H1 (cell line): ENCODE data around the gene EVPLL. TPM values are rescaled to one million over a fixed set of nuclear protein-coding genes. Genes with fewer than 3 reads are reported as not detected.

Experiments
- CTCF ChIA-PET: fragments of 300-600 bp; sonication (Branson Sonifier 250); formaldehyde crosslinking; loops from one replicate; lab custom pipeline; 2021; ENCODE audit not compliant: partially characterized antibody; lab: Charles Lee
- POLR2A ChIA-PET: fragments of 300-600 bp; sonication (Branson Sonifier 250); formaldehyde crosslinking; loops from one replicate; lab custom pipeline; 2021; ENCODE audit warnings: inconsistent platforms; ENCODE audit not compliant: partially characterized antibody; lab: Charles Lee
- DNase-seq, 2 experiments: peaks; one replicate each; pipeline versions ENCODE4 v3.0.0 to v3.0.0-alpha.2; 2010 to 2022; ENCODE audit warnings: low spot score in 2 of 2, low read depth in 1 of 2, mixed read lengths in 1 of 2
- FAIRE-seq: peaks from 2 replicates; lab custom pipeline; 2011; peaks lifted over from hg19 to GRCh38; lab: Jason Lieb, UNC
- H2AFZ ChIP-seq: 2 replicates; pipeline ENCODE4 v1.8.1; 2012; ENCODE audit warnings: low read length, inconsistent platforms
- H2AK5ac ChIP-seq: 2 replicates; pipeline ENCODE4 v1.6.1; 2013; ENCODE audit warnings: low read depth, low read length
- H2BK120ac ChIP-seq: replicated peaks from 2 replicates; pipeline ENCODE3; 2013; ENCODE audit warnings: low read depth, low read length, inconsistent platforms
- H2BK12ac ChIP-seq: 2 replicates; pipeline ENCODE4 v1.6.1; 2013; ENCODE audit warnings: low read depth, low read length
- H2BK15ac ChIP-seq: 2 replicates; pipeline ENCODE4 v1.6.1; 2013; ENCODE audit warnings: low read length
- H2BK20ac ChIP-seq: 2 replicates; pipeline ENCODE4 v1.6.1; 2013; ENCODE audit warnings: low read length
- H2BK5ac ChIP-seq: 2 replicates; pipeline ENCODE4 v1.6.1; 2013; ENCODE audit warnings: low read depth, low read length
- H3K14ac ChIP-seq: 2 replicates; pipeline ENCODE4 v1.6.1; 2013; ENCODE audit warnings: inconsistent platforms; ENCODE audit not compliant: insufficient read length
- H3K18ac ChIP-seq: 2 replicates; pipeline ENCODE4 v1.6.1; 2013; ENCODE audit warnings: low read length; ENCODE audit errors: extremely low read depth
- H3K23ac ChIP-seq: 2 replicates; pipeline ENCODE4 v1.6.1; 2013; ENCODE audit warnings: inconsistent platforms; ENCODE audit not compliant: insufficient read length
- H3K23me2 ChIP-seq: 2 replicates; pipeline ENCODE4 v1.6.1; 2013; ENCODE audit warnings: low read depth, low read length
- H3K27ac ChIP-seq: 2 replicates; pipeline ENCODE4 v1.6.1; 2011; ENCODE audit warnings: low read depth, low read length, inconsistent platforms
- H3K27me3 ChIP-seq, 4 experiments: replicated peaks in 1 of 4; 1 replicate in 1 of 4; 2 replicates in 3 of 4; pipeline versions ENCODE4 v1.6.1 to v1.8.1; 2011 to 2013; ENCODE audit warnings: low read length in 3 of 4, mild to moderate bottlenecking in 3 of 4, inconsistent platforms in 2 of 4, mixed read lengths in 2 of 4, moderate library complexity in 1 of 4; ENCODE audit not compliant: control insufficient read depth in 3 of 4, insufficient read depth in 3 of 4; ENCODE audit errors: extremely low read depth in 1 of 4
- H3K36me3 ChIP-seq, 4 experiments: 2 replicates each; pipeline versions ENCODE4 v1.6.1 to v1.8.1; 2011 to 2013; ENCODE audit warnings: mild to moderate bottlenecking in 4 of 4, low read length in 3 of 4, moderate library complexity in 2 of 4, control low read depth in 1 of 4, inconsistent platforms in 1 of 4; ENCODE audit not compliant: insufficient read depth in 4 of 4, control insufficient read depth in 2 of 4
- H3K4ac ChIP-seq: replicated peaks from 2 replicates; pipeline ENCODE3; 2013; ENCODE audit warnings: low read length, low read depth, mixed read lengths, inconsistent platforms; ENCODE audit not compliant: insufficient read length
- H3K4me1 ChIP-seq, 4 experiments: replicated peaks in 1 of 4; 1 replicate in 1 of 4; 2 replicates in 3 of 4; pipeline versions ENCODE4 v1.6.1 to v1.8.1; 2011 to 2013; ENCODE audit warnings: low read length in 3 of 4, inconsistent platforms in 2 of 4, mixed read lengths in 1 of 4; ENCODE audit not compliant: insufficient read depth in 4 of 4, control insufficient read depth in 3 of 4
- H3K4me2 ChIP-seq, 2 experiments: 2 replicates each; pipeline versions ENCODE4 v1.6.1 to v1.8.1; 2011 to 2013; ENCODE audit warnings: low read depth in 2 of 2, low read length in 2 of 2, control low read depth in 1 of 2, inconsistent platforms in 1 of 2, mild to moderate bottlenecking in 1 of 2; ENCODE audit not compliant: insufficient read depth in 1 of 2
- H3K4me3 ChIP-seq, 4 experiments: fragments of 200-600, 300-600 bp in 1 of 4; sonication (generic), shearing (Covaris generic), sonication (Bioruptor Twin) in 1 of 4; 2 replicates each; pipeline versions ENCODE4 v1.5.1 to v1.8.1; 2011 to 2016; ENCODE audit warnings: low read length in 4 of 4, low read depth in 3 of 4, control low read depth in 2 of 4, inconsistent platforms in 2 of 4, mild to moderate bottlenecking in 2 of 4, mixed read lengths in 1 of 4, moderate library complexity in 1 of 4; ENCODE audit not compliant: insufficient read depth in 2 of 4; ENCODE audit errors: extremely low read depth in 1 of 4
- H3K56ac ChIP-seq: replicated peaks from 2 replicates; pipeline ENCODE3; 2013; ENCODE audit warnings: low read depth, mild to moderate bottlenecking, mixed read lengths, low read length, inconsistent platforms; ENCODE audit not compliant: insufficient read length
- H3K79me1 ChIP-seq: 2 replicates; pipeline ENCODE4 v1.6.1; 2013; ENCODE audit warnings: low read depth, low read length, control low read depth
- H3K79me2 ChIP-seq, 2 experiments: 2 replicates each; pipeline versions ENCODE4 v1.6.1 to v1.8.1; 2012 to 2013; ENCODE audit warnings: low read length in 2 of 2, mild to moderate bottlenecking in 2 of 2, inconsistent platforms in 1 of 2; ENCODE audit not compliant: insufficient read depth in 2 of 2, control insufficient read depth in 1 of 2
- H3K9ac ChIP-seq, 4 experiments: replicated peaks in 1 of 4; 1 replicate in 1 of 4; 2 replicates in 3 of 4; pipeline versions ENCODE4 v1.6.1 to v1.8.1; 2011 to 2013; ENCODE audit warnings: low read depth in 3 of 4, low read length in 3 of 4, control low read depth in 2 of 4, mild to moderate bottlenecking in 2 of 4, moderate library complexity in 2 of 4, inconsistent platforms in 1 of 4; ENCODE audit errors: extremely low read depth in 1 of 4
- H3K9me3 ChIP-seq, 2 experiments: 2 replicates each; pipeline versions ENCODE4 v1.6.1 to v1.8.1; 2012 to 2013; ENCODE audit warnings: mild to moderate bottlenecking in 2 of 2, moderate library complexity in 2 of 2, control low read depth in 1 of 2, inconsistent platforms in 1 of 2, low read depth in 1 of 2, low read length in 1 of 2, mixed read lengths in 1 of 2; ENCODE audit not compliant: insufficient read depth in 2 of 2
- H4K20me1 ChIP-seq, 2 experiments: replicated peaks in 1 of 2; 2 replicates each; pipeline versions ENCODE3 to v1.8.1; 2011 to 2013; ENCODE audit warnings: inconsistent platforms in 2 of 2, low read length in 2 of 2, mild to moderate bottlenecking in 1 of 2; ENCODE audit not compliant: insufficient read depth in 2 of 2, control insufficient read depth in 1 of 2
- H4K5ac ChIP-seq: 2 replicates; pipeline ENCODE4 v1.6.1; 2013; ENCODE audit warnings: low read length, low read depth, mixed read lengths, inconsistent platforms; ENCODE audit not compliant: insufficient read length
- H4K8ac ChIP-seq: 2 replicates; pipeline ENCODE4 v1.8.0; 2013; ENCODE audit warnings: mild to moderate bottlenecking, moderate library complexity, low read length, inconsistent platforms; ENCODE audit not compliant: insufficient read depth; ENCODE audit errors: extremely low read depth
- H4K91ac ChIP-seq: replicated peaks from 2 replicates; pipeline ENCODE3; 2013; ENCODE audit warnings: low read length, mixed read lengths, inconsistent platforms; ENCODE audit not compliant: insufficient read length
- CREB1 ChIP-seq: IDR thresholded peaks from 2 replicates; pipeline ENCODE4 v1.6.1; 2012; ENCODE audit warnings: inconsistent platforms
- CTCF ChIP-seq, 3 experiments: IDR thresholded peaks; 1 replicate in 2 of 3; 2 replicates in 1 of 3; pipeline versions ENCODE4 v1.5.1 to v1.6.1; 2011; ENCODE audit warnings: low read length in 3 of 3, mild to moderate bottlenecking in 3 of 3, inconsistent platforms in 2 of 3, low read depth in 1 of 3, moderate library complexity in 1 of 3; ENCODE audit not compliant: insufficient read depth in 1 of 3; ENCODE audit errors: control extremely low read depth in 1 of 3
- WGBS, 2 experiments: shearing (Covaris generic) in 1 of 2; methylation state at CpG; one replicate each; pipeline versions ENCODE4 v1.1.6 to v1.1.7; 2013 to 2015; ENCODE audit warnings: low lambda C conversion rate in 2 of 2, mixed read lengths in 2 of 2, inconsistent platforms in 1 of 2, low coverage in 1 of 2, missing lambda C conversion rate in 1 of 2; ENCODE audit not compliant: insufficient replicate concordance in 2 of 2, insufficient coverage in 1 of 2, insufficient read length in 1 of 2; ENCODE audit errors: extremely low coverage in 1 of 2, missing lambda C conversion rate in 1 of 2; 5-methylcytosine and 5-hydroxymethylcytosine counted together
- polyA plus RNA-seq, 7 experiments: library from polyadenylated mRNA; depleted of rRNA in 3 of 7; stranded (reverse) in 5 of 7; unstranded in 2 of 7; fragments of >200 nt in 5 of 7; fragments of 200-250 nt in 2 of 7; gene quantifications; 1 replicate in 5 of 7; 2 replicates in 1 of 7; 4 replicates in 1 of 7; pipeline versions ENCODE4 v1.2.1 to v1.2.3, GENCODE V29; 2011 to 2013; ENCODE audit warnings: missing spikeins in 2 of 7, mixed read lengths in 2 of 7
- total RNA-seq: library from RNA; stranded (reverse); fragmentation: NEBNext Ultra II Directional; extraction: Animal tissue kit (Norgen Biotek cat#: 25700); gene quantifications from 2 replicates; pipeline ENCODE4 v1.2.1, GENCODE V29; 2021
- TF ChIP-seq, protein P1 (sequence below): IDR thresholded peaks from 2 replicates; pipeline ENCODE4 v1.6.1; 2011; ENCODE audit warnings: low read depth, mild to moderate bottlenecking, low read length; ENCODE audit not compliant: insufficient read depth

Gene EVPLL
- total and polyA plus RNA-seq, 2 of the 8 experiments (the other 6 are each of a cell fraction or from before 2014, with no cell fraction given), result 0.06 TPM; not detected in 1

- no peak overlapping the region for H4K8ac ChIP-seq
- no peak overlapping the region for H2BK5ac ChIP-seq
- peaks cover 0 to 6% of the 10 kb centered on the region in 2 experiments; a peak in 1 of 4 replicates for H3K9me3 ChIP-seq
- no peak overlapping the region for H3K23ac ChIP-seq
- H3K23me2 ChIP-seq, result no peaks in the 10 kb centered on the region
- H3K4ac ChIP-seq, result no peak overlapping the region
- H3K4me3 ChIP-seq, result no peak overlapping the region
- no peak overlapping the region for H3K9ac ChIP-seq
- TF ChIP-seq, protein P1, sequence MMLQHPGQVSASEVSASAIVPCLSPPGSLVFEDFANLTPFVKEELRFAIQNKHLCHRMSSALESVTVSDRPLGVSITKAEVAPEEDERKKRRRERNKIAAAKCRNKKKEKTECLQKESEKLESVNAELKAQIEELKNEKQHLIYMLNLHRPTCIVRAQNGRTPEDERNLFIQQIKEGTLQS, result no peak
- no peak for TF ChIP-seq CTCF (IDR thresholded peaks at IDR 0.05; ENCODE audit: control extremely low read depth in 1 of 3, insufficient read depth in 1 of 3, low read depth in 1 of 3, low read length in 3 of 3)
- TF ChIP-seq CREB1, result no peak
- ChIA-PET POLR2A (interaction anchor here (1.4 to 1.7 kb wide), 4 partner anchors 9 to 24 kb away, joined by 3 to 5 read pairs (median 4); no protein-coding TSS in a partner anchor), CTCF (no interaction called here)
- peaks cover 0 to 3% of the 10 kb centered on the region in 2 experiments for H4K20me1 ChIP-seq
- H3K27ac ChIP-seq, result no peak overlapping the region
- peaks cover 35 to 83% (median 63%) of the 10 kb centered on the region in 4 experiments for H3K36me3 ChIP-seq
- H3K14ac ChIP-seq, result no peak overlapping the region
- H2BK20ac ChIP-seq, result no peak overlapping the region
- H2BK12ac ChIP-seq, result no peak overlapping the region
- H2AK5ac ChIP-seq, result no peak overlapping the region
- H3K18ac ChIP-seq, result no peak overlapping the region
- no peak for DNase-seq
- WGBS, 2 experiments, result 98% methylated on average over 5 of the region's 5 CpGs; no CpG with 5 or more reads in 1 of the 2 experiments
- no peak overlapping the region for H2AFZ ChIP-seq
- H3K27me3 ChIP-seq, result no peaks in the 10 kb centered on the region
- no peak overlapping the region for H3K56ac ChIP-seq
- no peaks in the 10 kb centered on the region; the same call in 1 of the 2 replicates for H3K79me1 ChIP-seq
- no peak overlapping the region for H2BK120ac ChIP-seq
- H4K5ac ChIP-seq, result no peak overlapping the region
- H3K4me1 ChIP-seq, result no peaks in the 10 kb centered on the region
- no peak overlapping the region for H2BK15ac ChIP-seq
- H3K4me2 ChIP-seq, result no peak overlapping the region
- no peak overlapping the region for H4K91ac ChIP-seq
- H3K79me2 ChIP-seq, result no peaks in the 10 kb centered on the region
- FAIRE-seq, result no peak
Measured at GRCh38 chr17:18344021-18344420, 33.6 kb upstream of the EVPLL start.
